ENCODE data around the gene SLK. TPM values are rescaled to one million over a fixed set of nuclear protein-coding genes. Genes with fewer than 3 reads are reported as not detected.

SLK gene
- total RNA-seq, 1 experiment from 2014 or later = 40.8 TPM

DNA sequence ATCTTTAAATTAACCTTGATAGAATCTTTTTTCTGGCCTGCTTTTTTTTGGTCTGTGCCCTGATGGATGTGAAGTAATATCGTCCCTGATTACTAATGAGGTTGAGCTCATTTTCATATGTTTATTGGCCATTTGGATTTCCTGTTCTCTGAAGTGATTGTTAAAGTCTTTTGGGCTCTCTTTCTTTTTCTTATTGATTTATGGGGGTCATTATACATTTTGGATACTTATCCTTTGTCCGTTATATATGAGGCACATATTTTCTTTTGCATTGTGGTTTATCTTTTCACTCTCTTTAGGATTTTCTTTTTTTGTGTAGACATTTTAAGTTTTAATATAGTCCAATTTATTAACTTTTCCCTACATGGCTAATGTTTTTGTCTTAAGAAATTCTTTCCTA is 12.6 kb downstream of the SLK start:
- Histone ChIP-seq H3K27me3 (ENCODE audit: control insufficient read depth, insufficient read depth, low read length) (no peaks in the 10 kb centered on the region), H3K9me3 (ENCODE audit: control insufficient read depth, insufficient read depth, low read depth, low read length) (no peaks in the 10 kb centered on the region), H3K36me3 (ENCODE audit: control insufficient read depth, insufficient read depth, low read length) (no peaks in the 10 kb centered on the region), H3K4me3 (ENCODE audit: low read depth in 2 of 2, low read length in 2 of 2) (no peak overlapping the region), H3K27ac (ENCODE audit: low read length) (no peak overlapping the region), H3K4me1 (ENCODE audit: control insufficient read depth, insufficient read depth, low read length) (peaks cover 14% of the 10 kb centered on the region; the same call in 1 of the 2 replicates)
- POLR2A ChIA-PET = no interaction called here
- no peak for ATAC-seq
- CTCF ChIA-PET = no interaction called here
- no peak for DNase-seq (ENCODE audit: low read depth, low spot score)
- in situ Hi-C loops (cut with HindIII; ENCODE audit: low pct_unique_long_range_greater_than_20kb, low sequenced_read_pairs) = no loop called here
- intact Hi-C loops (cut with micrococcal nuclease; ENCODE audit: unreplicated experiment) = no loop called here
- no TSS peak for BruUV-seq (replicated peaks)
- no peak for TF ChIP-seq SIN3A (IDR thresholded peaks at IDR 0.05; ENCODE audit: borderline replicate concordance, insufficient read depth, low read depth, low read length)
- TF ChIP-seq, protein P1, sequence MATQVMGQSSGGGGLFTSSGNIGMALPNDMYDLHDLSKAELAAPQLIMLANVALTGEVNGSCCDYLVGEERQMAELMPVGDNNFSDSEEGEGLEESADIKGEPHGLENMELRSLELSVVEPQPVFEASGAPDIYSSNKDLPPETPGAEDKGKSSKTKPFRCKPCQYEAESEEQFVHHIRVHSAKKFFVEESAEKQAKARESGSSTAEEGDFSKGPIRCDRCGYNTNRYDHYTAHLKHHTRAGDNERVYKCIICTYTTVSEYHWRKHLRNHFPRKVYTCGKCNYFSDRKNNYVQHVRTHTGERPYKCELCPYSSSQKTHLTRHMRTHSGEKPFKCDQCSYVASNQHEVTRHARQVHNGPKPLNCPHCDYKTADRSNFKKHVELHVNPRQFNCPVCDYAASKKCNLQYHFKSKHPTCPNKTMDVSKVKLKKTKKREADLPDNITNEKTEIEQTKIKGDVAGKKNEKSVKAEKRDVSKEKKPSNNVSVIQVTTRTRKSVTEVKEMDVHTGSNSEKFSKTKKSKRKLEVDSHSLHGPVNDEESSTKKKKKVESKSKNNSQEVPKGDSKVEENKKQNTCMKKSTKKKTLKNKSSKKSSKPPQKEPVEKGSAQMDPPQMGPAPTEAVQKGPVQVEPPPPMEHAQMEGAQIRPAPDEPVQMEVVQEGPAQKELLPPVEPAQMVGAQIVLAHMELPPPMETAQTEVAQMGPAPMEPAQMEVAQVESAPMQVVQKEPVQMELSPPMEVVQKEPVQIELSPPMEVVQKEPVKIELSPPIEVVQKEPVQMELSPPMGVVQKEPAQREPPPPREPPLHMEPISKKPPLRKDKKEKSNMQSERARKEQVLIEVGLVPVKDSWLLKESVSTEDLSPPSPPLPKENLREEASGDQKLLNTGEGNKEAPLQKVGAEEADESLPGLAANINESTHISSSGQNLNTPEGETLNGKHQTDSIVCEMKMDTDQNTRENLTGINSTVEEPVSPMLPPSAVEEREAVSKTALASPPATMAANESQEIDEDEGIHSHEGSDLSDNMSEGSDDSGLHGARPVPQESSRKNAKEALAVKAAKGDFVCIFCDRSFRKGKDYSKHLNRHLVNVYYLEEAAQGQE (IDR thresholded peaks at IDR 0.05; ENCODE audit: insufficient read depth in 1 of 2, low read depth in 2 of 2, low read length in 1 of 2) = no peak
- no peak for TF ChIP-seq POLR2AphosphoS5 (IDR thresholded peaks at IDR 0.05; ENCODE audit: low read depth, low read length)
- TF ChIP-seq, protein P2, sequence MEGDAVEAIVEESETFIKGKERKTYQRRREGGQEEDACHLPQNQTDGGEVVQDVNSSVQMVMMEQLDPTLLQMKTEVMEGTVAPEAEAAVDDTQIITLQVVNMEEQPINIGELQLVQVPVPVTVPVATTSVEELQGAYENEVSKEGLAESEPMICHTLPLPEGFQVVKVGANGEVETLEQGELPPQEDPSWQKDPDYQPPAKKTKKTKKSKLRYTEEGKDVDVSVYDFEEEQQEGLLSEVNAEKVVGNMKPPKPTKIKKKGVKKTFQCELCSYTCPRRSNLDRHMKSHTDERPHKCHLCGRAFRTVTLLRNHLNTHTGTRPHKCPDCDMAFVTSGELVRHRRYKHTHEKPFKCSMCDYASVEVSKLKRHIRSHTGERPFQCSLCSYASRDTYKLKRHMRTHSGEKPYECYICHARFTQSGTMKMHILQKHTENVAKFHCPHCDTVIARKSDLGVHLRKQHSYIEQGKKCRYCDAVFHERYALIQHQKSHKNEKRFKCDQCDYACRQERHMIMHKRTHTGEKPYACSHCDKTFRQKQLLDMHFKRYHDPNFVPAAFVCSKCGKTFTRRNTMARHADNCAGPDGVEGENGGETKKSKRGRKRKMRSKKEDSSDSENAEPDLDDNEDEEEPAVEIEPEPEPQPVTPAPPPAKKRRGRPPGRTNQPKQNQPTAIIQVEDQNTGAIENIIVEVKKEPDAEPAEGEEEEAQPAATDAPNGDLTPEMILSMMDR (IDR thresholded peaks at IDR 0.05) = no peak
- TF ChIP-seq TCF7L2 (IDR thresholded peaks at IDR 0.05; ENCODE audit: low read depth, low read length) = no peak

DNA sequence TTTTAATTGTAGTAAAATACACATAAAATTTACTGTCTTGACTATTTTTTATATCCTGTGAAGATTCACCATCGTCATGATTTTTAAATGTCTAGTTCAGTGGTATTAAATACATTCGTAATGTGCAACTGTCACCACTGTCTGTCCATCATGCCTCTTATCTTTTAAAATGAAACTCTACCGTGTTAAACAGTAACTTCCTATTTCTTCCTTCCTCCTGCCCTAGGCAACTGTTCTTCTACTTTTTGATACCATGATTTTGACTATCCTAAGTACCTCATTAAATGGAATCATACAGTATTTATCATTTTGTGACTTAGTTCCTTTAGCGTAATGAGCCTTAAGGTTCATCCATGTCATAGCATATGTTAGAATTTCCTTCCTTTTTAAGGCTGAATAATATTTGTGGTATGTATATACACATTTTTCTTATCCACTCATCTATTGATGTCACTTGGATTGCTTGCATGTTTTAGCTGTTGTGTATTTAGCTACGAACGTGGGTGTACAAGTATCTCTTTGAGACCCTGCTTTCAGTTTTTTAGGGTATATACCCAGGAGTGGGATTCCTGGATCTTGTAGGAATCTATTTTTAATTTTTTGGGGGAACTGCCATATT is 13.5 kb downstream of the SLK start:
- CTCF ChIA-PET = no interaction called here
- in situ Hi-C loops (cut with HindIII; ENCODE audit: low pct_unique_long_range_greater_than_20kb, low sequenced_read_pairs) = no loop called here
- Histone ChIP-seq H3K27ac (ENCODE audit: low read length) (no peak overlapping the region), H3K9me3 (ENCODE audit: control insufficient read depth, insufficient read depth, low read depth, low read length) (no peaks in the 10 kb centered on the region), H3K4me1 (ENCODE audit: control insufficient read depth, insufficient read depth, low read length) (peaks cover 21% of the 10 kb centered on the region), H3K27me3 (ENCODE audit: control insufficient read depth, insufficient read depth, low read length) (no peaks in the 10 kb centered on the region), H3K36me3 (ENCODE audit: control insufficient read depth, insufficient read depth, low read length) (no peaks in the 10 kb centered on the region), H3K4me3 (ENCODE audit: low read depth in 2 of 2, low read length in 2 of 2) (no peak overlapping the region)
- intact Hi-C loops (cut with micrococcal nuclease; ENCODE audit: unreplicated experiment) = no loop called here
- POLR2A ChIA-PET = no interaction called here
- no peak for ATAC-seq
- BruUV-seq (replicated peaks) = no TSS peak
- DNase-seq (ENCODE audit: low read depth, low spot score) = no peak
- TF ChIP-seq SIN3A (IDR thresholded peaks at IDR 0.05; ENCODE audit: borderline replicate concordance, insufficient read depth, low read depth, low read length) (no peak), POLR2AphosphoS5 (IDR thresholded peaks at IDR 0.05; ENCODE audit: low read depth, low read length) (no peak), TCF7L2 (IDR thresholded peaks at IDR 0.05; ENCODE audit: low read depth, low read length) (no peak)
- TF ChIP-seq, protein P2 (IDR thresholded peaks at IDR 0.05) = no peak
- TF ChIP-seq, protein P1 (IDR thresholded peaks at IDR 0.05; ENCODE audit: insufficient read depth in 1 of 2, low read depth in 2 of 2, low read length in 1 of 2) = no peak

Data from Panc1 (cell line).